HL-60/S4 (cell line): ENCODE measurements around the gene HIP1R.
"Not testable (repeated sequence)": the region's sequence is repeated elsewhere in the genome, so short reads cannot be mapped to it uniquely, and the experiment has no call there.

Source experiments
- in situ Hi-C: fragments of 300-500 bp; cut with MboI; formaldehyde crosslinking; loops from 2 replicates; pipeline ENCODE4 v1.14.3; 2022; ENCODE audit warnings: low sequenced_read_pairs

Gene HIP1R

DNA sequence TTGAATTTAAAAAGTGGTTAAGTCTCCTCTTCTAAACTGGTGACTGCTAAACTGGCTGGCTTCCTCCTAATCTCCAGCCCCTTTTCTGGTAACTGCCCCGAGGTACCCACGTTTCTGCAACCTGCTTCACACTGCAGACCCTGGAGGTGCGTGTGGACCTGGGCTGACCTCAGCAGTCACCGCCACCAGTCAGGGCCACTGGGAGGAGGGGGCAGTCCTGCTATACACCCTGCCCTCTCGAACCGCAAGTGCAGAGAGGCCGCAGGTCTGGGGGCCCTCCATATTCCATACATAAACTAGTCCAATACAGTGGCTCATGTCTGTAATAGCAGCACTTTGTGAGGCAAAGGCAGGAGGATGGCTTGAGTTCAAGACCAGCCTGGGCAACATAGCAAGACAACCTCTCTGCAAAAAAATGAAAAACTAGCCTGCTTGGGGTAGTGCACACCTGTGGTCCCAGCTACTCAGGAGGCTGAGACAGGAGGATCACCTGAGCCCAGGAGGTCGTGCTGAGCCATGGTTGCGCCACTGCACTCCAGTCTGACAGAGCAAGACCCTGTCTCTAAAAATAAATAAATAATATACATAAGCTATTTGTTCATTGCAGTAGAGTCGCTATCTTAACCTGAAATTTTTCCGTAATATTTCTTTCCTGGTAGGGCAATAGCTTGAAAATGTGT is 35.0 kb downstream of the HIP1R start:
- in situ Hi-C loops = loop anchor here (25.0 kb wide), 1 partner anchor 367 kb away; the partner anchor contains the start of genes MPHOSPH9 and MTRFR

DNA sequence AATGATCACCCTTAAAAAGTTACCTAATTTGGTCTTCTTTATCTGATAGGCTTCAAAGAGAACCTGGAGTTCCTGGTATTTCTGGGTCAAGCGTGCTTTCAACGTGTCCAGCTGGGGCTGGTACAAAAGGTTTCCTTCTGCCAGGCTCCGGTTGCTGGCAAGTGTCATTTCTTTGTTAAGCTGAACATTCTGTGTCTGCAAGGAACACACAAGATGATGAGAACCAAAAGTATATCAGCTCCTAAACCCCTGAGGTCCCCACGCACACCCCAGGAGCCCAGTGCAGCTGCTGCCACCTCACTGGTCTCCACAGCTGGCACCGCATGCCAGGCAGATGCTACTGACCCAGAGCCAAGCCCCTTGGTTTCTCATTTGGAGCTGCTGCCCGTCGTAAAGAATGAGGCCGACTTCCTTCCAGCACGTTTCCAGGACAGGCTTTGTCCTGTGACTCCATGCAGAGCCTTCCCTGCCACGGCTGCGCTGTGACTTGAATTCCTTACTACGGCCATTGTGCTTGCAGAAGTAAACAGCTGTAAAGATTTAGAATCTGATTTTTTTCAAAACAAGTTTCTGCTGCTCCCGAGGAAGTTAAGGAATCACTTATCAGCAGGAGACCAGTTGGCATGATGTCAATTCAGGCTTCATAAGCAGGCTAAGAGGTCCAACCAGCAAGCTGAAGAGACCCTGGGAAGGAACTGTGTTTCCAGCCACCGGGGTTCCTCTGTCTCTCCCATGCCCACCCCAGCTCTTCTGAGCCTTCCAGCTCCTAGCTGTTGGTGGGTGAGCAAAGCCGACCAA is 35.8 kb downstream of the HIP1R start:
- in situ Hi-C loops = loop anchor here (25.0 kb wide), 1 partner anchor 366 kb away; the partner anchor contains the start of genes MPHOSPH9 and MTRFR

DNA sequence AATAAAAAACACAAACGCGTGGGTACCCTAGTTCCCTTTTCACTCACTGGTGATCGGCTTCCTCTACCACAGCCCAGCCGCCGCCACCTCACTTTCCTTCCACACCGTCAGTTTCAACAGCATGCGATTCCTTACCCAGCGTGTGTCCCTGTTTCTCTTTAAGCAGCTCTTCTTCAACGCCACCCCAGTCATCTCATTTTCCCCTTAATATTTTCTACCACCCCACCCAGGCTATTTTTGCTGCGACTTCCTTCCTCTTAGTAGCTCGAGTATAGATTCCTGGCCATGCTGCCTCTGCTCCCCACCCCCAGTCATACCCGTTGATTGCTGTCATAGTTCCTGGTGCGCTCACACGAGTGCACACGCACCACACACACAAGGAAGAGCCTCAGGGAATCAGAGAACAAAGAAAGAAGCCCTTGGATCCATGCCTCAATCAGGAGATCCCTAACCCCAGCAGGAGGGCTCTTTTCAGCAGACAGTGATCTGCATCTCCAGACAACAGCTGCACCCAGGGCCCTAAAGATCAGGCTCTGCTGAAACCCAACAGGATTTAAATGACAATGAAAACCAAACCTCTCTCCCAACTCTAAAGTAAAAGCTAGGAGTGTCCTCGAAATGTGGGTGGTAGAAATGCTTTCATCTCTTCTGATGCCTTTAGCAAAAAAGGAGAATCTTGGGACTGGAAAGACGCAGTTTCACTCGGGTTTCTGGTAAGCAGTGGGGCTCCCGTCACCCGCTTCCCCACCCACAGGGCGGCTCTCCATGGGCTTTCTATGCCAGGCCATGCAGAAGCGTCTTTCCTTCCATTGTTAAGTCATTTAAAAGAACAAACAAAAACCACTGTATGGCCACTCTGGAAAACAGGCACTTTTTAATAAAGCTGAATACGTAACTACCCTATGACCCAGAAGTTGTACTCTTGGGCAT is 36.9 kb downstream of the HIP1R start:
- in situ Hi-C loops = loop anchor here (25.0 kb wide), 1 partner anchor 365 kb away; the partner anchor contains the start of genes MPHOSPH9 and MTRFR

- in situ Hi-C loops = loop anchor here (25.0 kb wide), 1 partner anchor 364 kb away; the partner anchor contains the start of genes MPHOSPH9 and MTRFR
These were observed 37.6 kb downstream of the HIP1R start for GRCh38 chr12:122872815-122873361.

- in situ Hi-C loops = loop anchor here (25.0 kb wide), 1 partner anchor 364 kb away; the partner anchor contains the start of genes MPHOSPH9 and MTRFR
These were observed 38.3 kb downstream of the HIP1R start for GRCh38 chr12:122873540-122873939.

- in situ Hi-C loops = loop anchor here (25.0 kb wide), 1 partner anchor 363 kb away; the partner anchor contains the start of genes MPHOSPH9 and MTRFR
These were observed 38.8 kb downstream of the HIP1R start for GRCh38 chr12:122874081-122874480.

DNA sequence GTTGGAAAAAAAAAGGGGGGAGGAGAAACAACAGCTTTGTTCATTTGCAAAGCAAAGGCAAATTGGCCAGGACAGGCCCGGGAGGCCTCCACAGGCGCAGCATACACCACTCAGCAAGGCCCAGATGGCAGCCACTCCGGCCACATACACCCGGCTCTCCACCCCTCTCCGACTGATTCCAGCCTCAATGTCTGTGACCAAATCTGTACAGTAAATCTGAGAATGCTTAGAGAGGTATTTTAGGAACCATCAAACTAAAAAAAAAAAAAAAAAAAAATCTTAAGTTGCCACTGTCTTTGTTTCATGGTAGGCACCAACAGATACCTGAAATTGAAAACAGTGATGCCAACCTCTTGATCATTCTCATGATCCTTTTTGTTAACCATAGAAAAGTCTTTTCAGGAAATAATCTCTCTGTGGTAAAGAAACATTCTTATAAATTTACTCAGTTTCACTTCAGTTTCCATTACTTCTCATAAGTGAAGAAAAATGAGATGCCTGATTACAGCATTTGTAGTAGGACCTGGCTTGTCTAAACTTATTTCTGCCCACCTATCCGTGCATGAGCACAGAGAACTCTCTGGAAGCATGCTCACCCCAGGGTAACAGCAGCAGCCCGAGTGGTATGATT is 40.4 kb downstream of the HIP1R start:
- in situ Hi-C loops = no loop called here

- in situ Hi-C loops = not testable (repeated sequence)
These were observed 41.0 kb downstream of the HIP1R start for GRCh38 chr12:122876281-122876680.

DNA sequence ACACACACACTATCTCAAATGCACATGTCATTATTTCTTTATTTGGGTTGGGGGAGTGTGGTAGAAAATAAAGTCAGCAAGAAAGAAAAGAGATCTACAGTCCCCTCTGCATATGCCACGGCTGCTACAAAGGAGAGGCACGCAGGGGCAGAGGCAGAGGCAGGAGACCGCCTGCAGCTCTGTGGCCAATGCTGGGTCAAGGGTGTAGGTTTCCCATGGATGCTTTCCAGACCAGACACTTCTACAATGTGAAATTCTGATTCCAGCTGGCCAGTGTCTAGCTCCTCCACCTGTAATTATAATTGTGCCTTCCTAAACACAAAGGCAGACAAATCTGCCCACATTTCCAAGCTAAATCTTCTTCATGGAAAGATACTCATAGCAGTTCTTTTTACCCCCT is 41.5 kb downstream of the HIP1R start:
- in situ Hi-C loops = no loop called here

DNA sequence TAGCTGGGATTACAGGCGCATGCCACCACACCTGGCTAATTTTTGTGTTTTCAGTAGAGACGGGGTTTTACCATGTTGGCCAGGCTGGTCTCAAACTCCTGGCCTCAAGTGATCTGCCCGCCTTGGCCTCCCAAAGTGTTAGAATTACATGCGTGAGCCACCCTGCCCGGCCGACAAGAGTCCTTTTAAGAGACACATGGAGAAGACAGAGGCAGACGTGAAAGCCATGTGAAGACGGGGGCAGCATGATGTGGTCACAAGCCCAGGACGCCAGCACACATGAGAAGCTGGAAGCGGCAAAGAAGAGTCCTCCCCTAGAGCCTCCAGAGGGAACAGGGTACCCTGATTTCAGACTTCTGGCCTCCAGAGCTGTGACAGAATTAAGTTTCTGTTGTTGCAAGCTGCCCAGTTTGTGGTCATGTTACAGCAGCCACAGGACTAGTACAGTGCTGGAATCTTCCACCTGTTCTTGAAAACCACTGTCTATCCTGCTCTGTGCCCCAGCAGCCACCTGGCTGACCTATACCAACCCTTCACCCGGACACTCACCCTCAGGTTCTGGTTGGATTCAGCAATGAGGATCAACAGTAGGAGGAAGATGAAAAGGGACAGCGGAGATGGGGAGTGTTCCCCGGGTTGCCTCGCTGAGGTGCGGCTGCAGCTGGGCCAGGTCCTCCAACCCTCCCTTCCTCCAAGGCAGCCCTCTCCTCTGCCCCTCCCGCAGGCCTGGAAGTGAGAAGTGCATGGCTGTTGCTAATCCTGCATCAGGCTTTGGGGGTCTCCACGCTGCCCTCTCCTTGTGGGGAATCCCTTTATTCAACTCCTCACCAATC is 43.7 kb downstream of the HIP1R start:
- in situ Hi-C loops = no loop called here

GRCh38 chr12:122880155-122880667 is 45.0 kb downstream of the HIP1R start:
- in situ Hi-C loops = no loop called here

- in situ Hi-C loops = no loop called here
These were observed 45.4 kb downstream of the HIP1R start for GRCh38 chr12:122880668-122881067.

DNA sequence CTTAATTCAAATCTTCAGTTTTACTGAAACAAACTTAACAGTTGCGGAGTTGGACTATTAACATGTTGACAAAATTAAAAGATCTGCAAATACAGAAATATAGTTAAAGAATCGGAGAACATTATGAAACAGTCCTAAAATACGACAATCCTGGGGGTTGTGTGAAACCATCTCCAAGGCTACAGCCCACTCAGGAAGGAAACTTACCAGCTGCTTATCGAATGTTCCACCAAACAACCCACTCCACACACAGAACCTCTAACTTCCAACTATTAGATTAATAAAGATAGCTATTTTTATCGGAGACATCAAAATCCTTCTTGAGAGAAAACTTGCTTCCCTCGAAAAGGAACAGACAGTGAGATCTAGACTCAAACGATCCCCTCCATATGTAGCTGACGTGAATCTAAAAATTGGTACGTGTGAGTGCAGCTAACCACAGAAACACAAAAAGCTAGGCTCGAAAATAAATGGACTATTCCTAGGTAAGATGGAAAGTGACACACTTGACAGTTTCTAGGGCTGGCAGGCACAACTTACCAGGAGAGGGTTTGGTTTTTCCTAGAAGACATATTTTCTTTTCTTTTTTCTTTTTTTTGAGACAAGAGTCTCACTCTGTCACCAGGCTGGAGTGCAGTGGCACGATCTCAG is 47.8 kb downstream of the HIP1R start:
- in situ Hi-C loops = no loop called here

DNA sequence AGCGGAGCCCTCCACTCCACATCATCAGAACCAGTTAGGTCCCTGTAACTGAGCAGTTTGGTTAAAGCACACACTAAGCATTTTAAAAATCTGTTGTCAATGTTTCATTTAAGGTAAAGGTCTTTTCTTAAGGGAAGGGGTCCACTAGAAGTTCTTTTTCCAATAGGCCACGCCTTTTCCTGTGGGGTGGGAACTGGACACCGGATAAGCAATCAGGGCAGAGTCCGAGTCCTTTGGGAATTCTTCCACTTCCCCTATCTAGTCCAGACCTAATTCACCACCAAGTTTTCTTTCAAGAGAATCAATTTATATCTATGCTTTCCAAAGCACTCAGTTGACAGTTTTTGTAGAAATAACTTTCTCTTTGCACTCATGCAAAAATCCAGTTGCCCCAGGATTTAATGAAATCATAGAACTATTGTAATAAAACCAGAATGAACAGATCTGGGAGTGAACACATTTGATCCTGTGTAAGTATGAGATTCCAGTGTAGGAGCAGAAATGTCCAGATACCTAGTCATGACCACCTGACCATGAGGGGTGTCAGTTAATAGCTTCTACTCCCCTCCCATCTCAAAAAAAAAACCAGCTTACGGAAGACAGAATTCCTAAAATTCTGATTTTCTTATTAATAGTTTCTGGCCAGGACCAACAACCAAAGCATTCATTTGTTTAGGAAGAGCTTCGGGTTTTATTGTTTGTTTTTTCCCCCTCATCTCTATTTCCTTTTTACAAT is 49.0 kb downstream of the HIP1R start:
- in situ Hi-C loops = no loop called here

DNA sequence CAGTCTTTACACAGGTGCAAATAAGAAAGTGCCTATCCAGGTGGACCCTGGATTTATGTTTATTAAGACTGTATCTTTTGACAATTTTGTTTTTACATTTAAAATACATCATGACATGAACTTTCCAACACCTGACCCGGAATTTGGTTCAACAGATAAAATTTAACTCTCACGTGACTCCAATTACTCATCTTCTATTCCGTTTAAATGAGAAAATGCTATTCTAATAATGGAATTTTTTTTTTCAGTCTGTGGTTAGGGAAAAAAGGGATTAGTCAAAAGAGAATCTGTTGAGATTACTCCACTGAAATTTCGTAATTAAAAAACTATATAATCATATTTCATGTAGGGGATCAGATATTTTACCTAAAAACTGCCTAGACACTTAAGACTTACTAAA is 49.6 kb downstream of the HIP1R start:
- in situ Hi-C loops = no loop called here

GRCh38 chr12:122886161-122886560 is 50.9 kb downstream of the HIP1R start:
- in situ Hi-C loops = no loop called here
